SIG-M5 (cell line): ENCODE measurements around the gene SYNE3.
A peak's percentile ranks its signal among the peaks of the same experiment; 100 is the strongest.
"Not testable (repeated sequence)": the region's sequence is repeated elsewhere in the genome, so short reads cannot be mapped to it uniquely, and the experiment has no call there.

ENCODE experiments used
- DNase-seq: peaks from one replicate; lab custom pipeline; 2025; lab: John Stamatoyannopoulos, UW

The SYNE3 gene

DNA sequence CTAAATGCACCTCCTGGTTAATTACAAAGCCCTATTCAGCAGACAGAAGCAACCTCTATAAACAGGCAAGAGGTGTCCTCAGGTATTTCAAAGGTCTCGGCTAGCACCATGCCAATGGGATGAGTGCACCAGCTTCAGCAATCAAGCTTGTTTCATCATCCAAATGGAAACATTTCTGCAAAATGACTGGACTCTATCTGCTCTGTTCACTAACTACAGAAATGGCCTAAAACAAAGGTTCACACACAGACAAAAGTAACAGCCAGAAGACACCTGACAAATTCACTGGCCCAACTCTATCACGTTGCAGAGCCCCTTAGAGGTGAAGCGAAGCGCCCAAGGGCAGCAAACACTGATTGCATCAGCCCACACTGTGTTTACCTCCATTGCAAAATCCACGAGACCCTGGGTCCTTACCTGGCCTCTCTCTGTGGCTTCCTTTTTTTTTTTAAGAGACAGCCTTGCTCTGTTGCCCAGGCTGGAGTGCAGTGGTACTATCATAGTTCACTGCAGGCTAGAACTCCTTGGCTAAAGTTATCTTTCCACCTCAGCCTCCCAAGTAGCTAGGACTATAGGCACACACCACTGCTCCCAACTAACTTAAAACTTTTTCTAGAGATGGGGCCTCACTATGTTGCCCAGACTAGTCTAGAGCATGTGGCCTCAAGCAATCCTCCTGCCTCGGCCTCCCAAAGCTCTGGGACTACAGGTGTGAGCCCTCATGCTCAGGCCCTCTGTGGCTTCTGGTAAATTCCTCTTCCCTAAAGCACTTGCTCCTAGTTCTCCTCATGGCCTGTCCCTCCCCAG lies 8.5 kb upstream of the SYNE3 start:
- DNase-seq = no peak

GRCh38 chr14:95523815-95524448 lies 7.5 kb upstream of the SYNE3 start:
- DNase-seq = no peak

DNA sequence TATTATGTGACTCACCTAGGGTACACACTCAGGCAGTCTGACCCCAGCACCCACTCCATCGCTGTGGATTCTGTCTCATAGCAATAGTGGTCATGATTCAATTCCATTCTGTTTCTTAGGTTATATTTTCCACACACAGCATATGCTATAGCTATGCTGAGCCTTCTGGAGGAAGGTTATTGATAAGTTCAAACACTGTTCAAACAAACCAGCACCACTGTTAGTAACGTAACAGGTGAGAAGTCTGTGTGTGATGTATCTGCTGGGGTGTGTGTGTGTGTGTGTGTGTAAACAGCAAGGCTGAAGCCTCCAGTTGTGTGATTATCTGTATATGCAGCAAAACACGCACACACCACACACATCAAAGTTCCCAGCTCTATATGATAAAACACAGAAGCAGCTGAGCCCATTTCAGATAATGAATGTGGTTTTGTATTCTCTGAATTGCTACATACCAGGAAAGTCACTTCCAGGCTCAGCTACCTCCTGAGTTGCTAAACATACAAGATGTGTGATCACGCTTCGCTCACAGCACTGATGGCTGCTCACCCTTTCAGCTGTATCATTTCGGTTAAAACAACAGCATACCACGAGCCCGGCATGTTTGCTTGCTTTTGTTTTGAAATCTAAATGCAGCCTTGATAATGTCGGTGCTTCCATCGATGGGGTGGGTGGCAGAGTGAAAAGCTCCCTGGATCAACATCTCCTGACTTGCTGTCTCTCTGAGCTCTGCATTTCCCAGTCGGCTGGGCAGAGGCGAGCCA lies 6.8 kb upstream of the SYNE3 start:
- no peak for DNase-seq

DNA sequence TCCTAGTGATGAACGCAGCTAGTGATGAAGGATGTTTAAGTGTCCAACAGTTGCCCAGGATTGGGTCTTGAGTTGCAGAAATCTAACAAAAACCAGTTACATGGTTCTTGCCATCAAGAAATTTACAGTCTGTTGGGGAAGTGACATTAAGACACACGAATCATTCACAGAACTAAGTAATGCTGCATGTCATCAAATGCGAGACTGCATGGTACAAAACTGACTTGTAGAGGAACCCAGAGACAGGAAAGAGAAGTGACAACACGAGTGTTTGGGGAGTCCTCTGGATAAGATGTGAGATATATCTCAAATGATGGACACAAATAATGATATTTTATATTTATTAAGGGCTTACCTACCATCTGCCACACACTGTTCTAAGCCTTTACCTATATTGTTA lies 6.1 kb upstream of the SYNE3 start:
- no peak for DNase-seq

GRCh38 chr14:95522116-95522515 lies 5.7 kb upstream of the SYNE3 start:
- DNase-seq = no peak

- no peak for DNase-seq
These were observed 4.6 kb upstream of the SYNE3 start for GRCh38 chr14:95521001-95521400.

GRCh38 chr14:95520346-95520745 lies 3.9 kb upstream of the SYNE3 start:
- DNase-seq = no peak

GRCh38 chr14:95519699-95520098 lies 3.2 kb upstream of the SYNE3 start:
- peak; percentile 63 for DNase-seq

GRCh38 chr14:95518045-95518751 lies 1.7 kb upstream of the SYNE3 start:
- no peak for DNase-seq

DNA sequence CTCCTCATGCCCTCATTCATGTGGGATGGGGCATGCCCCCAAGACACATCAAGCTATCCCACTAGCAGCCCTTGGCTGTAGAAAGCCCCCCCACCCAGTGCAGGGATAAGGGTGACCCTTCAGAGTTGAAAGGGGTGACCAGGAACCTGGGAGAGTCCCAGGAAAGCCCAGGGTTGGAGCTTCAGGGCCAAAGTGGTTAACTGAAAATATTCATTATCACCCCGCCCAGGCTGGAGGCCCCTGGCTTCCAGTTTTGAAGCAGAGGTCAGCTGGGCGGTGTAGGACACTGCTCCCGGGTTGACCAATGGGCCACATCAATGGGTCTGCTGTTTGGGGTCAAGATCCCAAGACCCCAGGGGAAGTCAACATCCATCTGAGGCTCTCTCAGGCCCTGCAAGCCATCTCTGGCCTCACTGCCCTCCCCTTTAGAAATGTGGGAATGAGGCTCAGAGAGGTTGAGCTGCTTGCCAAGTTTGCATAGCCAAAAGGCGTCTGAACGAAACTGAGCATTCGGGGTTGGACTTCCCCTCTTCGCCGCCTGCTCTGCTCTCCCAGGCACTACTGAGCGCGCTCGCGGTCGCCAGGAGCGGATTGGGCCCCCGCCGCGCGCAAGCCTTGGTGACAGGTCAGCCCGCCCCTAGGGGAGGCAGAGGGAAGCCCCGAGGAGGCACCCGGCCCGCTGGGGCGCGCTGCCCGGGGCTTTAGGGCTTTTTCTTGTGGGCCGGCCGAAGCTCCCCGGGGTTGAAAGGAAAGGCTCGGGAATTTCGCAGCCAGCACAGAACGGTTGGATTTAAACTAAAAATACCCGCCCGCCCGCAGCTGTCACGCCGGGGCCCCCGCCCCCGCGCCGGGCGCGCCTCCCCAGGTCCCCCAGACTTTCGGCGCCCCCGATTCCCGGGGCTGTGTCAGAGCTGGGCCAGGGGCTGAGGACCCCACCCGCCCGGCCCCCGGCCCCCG lies 576 bp downstream of the SYNE3 start:
- peak; percentile 15 for DNase-seq

DNA sequence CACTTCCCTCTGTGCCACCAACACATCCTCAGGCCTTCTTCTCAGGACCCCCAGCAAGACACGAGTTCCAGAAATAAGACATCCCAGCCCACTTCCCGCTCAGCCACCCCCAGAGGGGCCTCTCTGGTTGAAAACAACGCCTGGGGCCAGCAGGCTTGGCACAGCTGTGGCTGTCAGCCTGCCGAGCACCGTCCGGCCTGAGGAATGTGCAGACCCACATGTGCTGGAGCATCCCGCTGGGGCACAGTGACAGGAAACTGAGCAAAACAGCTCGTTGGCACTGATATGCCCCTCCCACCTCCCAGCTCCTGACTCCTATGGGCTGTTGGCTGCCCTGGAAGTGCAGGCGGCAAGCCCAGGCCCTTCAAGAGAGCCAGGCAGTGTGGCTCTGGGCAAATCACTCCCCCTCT lies 1.4 kb downstream of the SYNE3 start:
- no peak for DNase-seq

DNA sequence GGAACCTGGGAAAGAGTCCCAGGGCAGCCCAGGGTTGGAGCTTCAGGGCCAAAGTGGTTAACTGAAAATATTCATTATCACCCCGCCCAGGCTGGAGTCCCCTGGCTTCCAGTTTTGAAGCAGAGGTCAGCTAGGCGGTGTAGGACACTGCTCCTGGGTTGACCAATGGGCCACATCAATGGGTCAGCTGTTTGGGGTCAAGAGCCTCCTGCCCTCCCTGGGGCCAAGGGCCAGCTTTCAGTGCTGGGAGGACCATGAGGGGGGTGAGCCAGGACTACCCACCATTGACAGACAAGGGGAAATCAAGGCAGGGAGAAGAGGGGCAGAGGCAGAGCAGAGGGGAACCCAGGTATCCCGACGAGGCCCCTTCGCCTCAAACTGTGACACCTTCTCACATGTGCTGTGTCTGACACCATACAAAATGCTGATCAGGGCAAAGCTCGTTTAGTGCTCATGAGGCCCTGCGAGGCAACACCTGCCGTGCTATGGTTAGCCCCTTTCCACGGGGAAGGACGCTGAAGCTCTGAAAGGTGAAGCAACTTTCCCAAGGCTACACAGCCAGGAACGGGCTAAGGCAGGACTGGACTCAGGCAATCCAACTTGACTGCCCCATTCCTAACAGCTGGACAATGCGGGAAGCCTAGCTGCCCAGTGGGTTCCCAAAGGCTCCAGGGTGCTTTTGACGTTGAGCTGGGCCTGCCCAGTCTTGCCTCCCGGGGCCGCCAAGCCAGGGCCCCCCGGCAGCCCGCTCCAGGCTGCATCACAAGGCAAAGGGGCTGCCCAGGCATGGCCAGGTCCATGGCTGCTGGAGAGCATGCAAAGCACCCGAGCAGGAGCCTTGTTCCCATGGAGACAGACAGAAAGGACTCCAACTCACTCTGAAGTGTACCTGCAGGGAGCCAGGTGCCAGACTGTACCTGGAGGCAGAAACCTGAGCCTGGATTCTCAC lies 2.0 kb downstream of the SYNE3 start:
- no peak for DNase-seq

DNA sequence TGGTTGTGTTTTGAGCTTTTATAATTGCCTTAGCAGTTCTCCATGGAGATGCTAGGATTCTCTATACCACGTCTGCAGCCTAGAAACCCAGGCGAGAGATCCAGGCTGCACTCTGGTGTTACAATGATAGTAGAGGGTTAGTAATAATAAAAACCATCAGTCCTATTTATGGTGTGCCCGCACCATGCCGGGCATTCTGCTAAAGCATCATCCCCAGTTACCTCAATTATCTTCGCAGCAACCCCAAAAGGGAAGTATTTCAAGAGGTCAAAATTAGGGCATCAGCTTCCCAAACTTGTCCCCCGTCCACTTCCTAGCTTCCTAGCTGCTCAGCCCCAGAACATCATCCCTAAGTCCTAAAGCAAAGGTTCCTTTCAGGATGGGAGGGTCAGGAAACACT lies 3.2 kb downstream of the SYNE3 start:
- DNase-seq = no peak

DNA sequence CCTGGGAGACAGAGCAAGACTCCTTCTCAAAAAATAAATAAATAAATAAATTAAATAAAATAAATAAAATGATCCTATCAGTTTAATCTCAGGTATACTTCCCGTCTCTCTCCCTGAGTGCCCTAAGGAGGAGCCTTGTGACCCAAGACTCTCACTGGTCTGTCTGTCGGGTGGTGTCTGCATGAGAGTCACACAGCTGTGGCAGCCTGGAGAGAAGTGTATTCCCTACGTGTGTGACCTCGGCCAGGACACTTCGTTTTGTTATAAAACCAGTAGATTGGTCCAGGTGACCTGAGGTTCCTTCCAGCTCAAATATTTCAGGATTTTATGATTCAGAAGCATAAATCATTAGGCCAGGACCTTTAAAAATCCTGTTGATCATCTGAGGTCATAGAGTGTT lies 4.8 kb downstream of the SYNE3 start:
- DNase-seq = no peak

GRCh38 chr14:95510804-95511203 lies 5.6 kb downstream of the SYNE3 start:
- DNase-seq = no peak

- DNase-seq = not testable (repeated sequence)
These were observed 6.1 kb downstream of the SYNE3 start for GRCh38 chr14:95510344-95510743.

DNA sequence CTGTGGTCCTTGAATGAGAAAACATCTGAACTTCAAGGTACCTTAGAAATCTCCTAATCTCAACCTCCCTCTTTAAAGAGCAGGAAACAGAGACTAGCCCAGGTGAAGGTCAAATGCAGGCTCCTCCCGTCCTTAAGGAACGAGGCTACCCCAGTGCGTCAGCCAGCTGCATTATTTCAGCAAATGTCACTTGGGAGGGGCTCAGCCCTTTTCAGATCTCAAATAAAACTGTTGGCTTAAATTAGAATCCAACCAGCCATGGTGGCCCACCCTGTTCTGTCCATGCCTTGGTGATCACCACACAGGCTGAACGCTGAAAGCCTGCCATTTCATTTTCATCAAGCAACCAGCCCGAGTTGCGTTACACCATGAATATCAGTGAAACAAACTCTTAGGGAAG lies 7.0 kb downstream of the SYNE3 start:
- DNase-seq = no peak

GRCh38 chr14:95508377-95508776 lies 8.1 kb downstream of the SYNE3 start:
- no peak for DNase-seq

DNA sequence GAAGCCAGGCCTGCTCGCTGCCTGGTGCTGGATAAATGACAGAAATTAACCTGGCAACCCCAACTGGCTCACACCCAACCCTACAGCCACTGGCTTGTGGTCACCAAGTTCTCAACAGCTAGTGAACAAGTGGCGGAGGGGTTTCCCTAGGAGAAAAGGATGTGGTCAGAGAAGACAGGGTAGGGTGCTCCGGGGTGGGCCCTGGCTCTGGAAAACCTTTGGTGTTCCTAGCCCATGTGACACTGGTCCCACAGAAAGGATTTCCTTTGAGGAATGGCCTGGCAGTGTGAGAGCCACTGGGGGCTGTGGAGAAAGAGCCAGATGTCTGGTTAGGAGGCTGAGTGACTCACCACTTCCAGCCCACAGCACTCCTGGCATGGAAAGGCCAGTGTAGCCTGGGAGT lies 8.7 kb downstream of the SYNE3 start:
- no peak for DNase-seq

GRCh38 chr14:95507174-95507573 lies 9.3 kb downstream of the SYNE3 start:
- DNase-seq = no peak
